ENCODE results near the gene NIBAN1.

DNA sequence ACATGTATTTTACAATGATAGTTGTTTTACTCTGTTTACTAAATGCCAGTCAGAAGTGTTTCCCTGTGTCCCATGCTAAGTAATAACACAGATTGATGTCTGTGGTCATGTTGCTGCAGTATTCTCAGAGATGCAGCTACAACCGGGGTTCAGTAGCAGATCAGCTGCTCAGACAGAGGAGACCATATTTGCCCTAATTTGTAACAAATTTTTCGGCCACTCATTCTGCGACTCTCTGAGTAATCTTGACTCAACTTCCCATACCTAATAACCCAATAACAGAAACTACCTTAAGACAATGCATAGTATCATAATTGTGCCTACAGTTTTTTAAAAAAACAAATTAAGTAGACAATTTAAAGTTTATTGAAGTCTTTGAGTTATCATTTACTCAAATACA, 32.6 kb downstream of the NIBAN1 start:
- TF ChIP-seq, protein P1, sequence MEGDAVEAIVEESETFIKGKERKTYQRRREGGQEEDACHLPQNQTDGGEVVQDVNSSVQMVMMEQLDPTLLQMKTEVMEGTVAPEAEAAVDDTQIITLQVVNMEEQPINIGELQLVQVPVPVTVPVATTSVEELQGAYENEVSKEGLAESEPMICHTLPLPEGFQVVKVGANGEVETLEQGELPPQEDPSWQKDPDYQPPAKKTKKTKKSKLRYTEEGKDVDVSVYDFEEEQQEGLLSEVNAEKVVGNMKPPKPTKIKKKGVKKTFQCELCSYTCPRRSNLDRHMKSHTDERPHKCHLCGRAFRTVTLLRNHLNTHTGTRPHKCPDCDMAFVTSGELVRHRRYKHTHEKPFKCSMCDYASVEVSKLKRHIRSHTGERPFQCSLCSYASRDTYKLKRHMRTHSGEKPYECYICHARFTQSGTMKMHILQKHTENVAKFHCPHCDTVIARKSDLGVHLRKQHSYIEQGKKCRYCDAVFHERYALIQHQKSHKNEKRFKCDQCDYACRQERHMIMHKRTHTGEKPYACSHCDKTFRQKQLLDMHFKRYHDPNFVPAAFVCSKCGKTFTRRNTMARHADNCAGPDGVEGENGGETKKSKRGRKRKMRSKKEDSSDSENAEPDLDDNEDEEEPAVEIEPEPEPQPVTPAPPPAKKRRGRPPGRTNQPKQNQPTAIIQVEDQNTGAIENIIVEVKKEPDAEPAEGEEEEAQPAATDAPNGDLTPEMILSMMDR (conservative IDR thresholded peaks at IDR 0.05 in 1 of 2, IDR thresholded peaks at IDR 0.05 in 1 of 2; ENCODE audit: extremely low read depth in 1 of 2, insufficient read depth in 1 of 2, low read depth in 1 of 2, low read length in 2 of 2) = no peak
- TF ChIP-seq EZH2 (IDR thresholded peaks at IDR 0.05; ENCODE audit: borderline replicate concordance, low read length) = no peak

All from mammary epithelial cell (primary cell).